Fibroblast of pulmonary artery (primary cell): Measurements from ENCODE around the gene OR2W3.
A peak's percentile ranks its signal among the peaks of the same experiment; 100 is the strongest.

ENCODE experiments used
- DNase-seq: peaks from one replicate; pipeline ENCODE4 v3.0.0-alpha.2; 2010; ENCODE audit warnings: low read depth
- H3K4me3 ChIP-seq: replicated peaks from 2 replicates; pipeline ENCODE4 v1.5.1; 2011; ENCODE audit warnings: low read depth, mild to moderate bottlenecking, control low read depth, low read length, moderate library complexity
- TF ChIP-seq, protein P1 (sequence below): IDR thresholded peaks from 2 replicates; pipeline ENCODE4 v1.5.1; 2011; ENCODE audit warnings: mild to moderate bottlenecking, control low read depth, low read length, inconsistent platforms; ENCODE audit errors: missing control alignments

OR2W3 gene

DNA sequence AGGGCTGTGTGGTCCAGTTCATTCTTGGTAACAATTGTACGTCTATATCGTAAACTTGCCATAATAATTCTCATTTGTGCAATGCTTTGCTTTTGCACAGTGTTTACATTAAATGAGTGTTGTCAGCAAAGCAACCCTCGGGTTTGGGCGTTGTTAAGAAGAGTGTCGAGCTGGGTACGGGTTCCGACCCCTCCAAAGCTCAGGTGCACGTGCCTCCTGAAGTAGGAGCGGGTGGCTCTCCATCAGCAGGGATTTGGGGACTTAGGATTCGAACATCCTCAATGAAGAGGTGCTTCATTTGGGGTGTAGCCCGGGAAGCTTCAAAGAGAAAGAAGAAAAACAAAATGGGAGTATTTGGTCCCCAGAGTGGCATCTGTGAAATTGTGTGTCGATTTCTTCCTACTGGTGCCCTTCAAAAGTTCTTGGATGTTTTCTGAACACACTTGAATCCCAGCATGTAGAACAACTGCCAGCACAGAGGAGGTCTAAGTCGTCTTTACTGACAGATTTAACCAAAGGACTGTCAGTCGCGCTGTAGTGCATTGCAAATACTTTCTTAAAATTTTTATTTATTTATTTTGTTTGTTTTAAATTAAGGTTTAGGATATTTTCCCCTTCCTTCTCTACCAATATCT lies 37.3 kb upstream of the OR2W3 start:
- TF ChIP-seq, protein P1, sequence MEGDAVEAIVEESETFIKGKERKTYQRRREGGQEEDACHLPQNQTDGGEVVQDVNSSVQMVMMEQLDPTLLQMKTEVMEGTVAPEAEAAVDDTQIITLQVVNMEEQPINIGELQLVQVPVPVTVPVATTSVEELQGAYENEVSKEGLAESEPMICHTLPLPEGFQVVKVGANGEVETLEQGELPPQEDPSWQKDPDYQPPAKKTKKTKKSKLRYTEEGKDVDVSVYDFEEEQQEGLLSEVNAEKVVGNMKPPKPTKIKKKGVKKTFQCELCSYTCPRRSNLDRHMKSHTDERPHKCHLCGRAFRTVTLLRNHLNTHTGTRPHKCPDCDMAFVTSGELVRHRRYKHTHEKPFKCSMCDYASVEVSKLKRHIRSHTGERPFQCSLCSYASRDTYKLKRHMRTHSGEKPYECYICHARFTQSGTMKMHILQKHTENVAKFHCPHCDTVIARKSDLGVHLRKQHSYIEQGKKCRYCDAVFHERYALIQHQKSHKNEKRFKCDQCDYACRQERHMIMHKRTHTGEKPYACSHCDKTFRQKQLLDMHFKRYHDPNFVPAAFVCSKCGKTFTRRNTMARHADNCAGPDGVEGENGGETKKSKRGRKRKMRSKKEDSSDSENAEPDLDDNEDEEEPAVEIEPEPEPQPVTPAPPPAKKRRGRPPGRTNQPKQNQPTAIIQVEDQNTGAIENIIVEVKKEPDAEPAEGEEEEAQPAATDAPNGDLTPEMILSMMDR, result no peak
- H3K4me3 ChIP-seq, result peak overlapping the region; percentile 32
- DNase-seq, result no peak

DNA sequence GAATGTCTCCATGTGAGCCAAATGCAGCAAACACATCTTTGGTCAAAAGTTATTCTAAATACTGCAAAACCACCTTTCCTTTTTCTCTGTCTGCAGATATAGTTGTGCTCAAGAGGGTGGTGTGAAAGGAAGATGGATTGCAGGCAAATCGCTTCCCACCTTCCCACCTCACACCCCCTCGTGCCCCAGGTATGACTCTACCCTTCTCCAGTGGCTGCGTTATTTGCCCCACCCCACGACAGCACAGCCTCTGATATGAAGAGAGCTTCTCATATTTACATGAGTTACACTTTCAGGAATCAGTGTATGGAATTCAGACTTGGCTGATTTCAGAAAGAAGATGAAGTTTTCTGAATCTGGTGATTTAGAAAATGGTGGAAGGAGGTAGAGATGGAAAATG lies 32.6 kb upstream of the OR2W3 start:
- DNase-seq, result no peak
- TF ChIP-seq, protein P1, result no peak
- no peak overlapping the region for H3K4me3 ChIP-seq

DNA sequence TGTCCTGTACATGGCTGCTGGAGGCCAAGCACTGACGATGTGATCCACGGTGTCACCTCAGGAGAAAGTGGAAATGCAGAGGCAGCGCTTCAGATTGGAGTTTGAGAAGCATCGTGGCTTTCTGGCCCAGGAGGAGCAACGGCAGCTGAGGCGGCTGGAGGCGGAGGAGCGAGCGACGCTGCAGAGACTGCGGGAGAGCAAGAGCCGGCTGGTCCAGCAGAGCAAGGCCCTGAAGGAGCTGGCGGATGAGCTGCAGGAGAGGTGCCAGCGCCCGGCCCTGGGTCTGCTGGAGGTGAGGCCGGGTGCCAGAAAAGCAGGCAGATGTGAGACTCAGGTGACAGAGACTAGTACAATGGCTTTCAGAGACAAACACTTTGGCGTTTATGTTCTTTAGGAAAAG lies 30.7 kb upstream of the OR2W3 start:
- no peak overlapping the region for H3K4me3 ChIP-seq
- no peak for DNase-seq
- TF ChIP-seq, protein P1, result no peak

DNA sequence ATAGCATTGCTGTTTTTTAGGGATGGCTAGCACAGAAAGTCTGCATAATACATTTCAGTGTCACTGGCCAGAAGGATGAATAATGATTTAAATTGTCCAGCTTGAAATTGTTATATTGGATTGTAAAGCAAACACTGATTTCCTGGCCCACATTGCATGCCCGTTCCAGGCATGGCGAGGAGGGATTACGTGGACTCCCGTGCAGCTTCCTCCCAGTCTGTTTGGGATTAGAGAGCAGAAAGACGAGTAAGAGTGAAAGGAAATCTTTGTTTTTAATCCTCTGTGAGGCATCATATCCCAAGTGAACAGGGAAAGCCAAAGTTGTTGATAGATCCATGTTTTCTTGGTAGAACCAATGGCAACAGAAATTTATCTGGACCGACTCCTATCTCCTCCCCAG lies 30.0 kb upstream of the OR2W3 start:
- no peak for DNase-seq
- TF ChIP-seq, protein P1, result no peak
- no peak overlapping the region for H3K4me3 ChIP-seq

DNA sequence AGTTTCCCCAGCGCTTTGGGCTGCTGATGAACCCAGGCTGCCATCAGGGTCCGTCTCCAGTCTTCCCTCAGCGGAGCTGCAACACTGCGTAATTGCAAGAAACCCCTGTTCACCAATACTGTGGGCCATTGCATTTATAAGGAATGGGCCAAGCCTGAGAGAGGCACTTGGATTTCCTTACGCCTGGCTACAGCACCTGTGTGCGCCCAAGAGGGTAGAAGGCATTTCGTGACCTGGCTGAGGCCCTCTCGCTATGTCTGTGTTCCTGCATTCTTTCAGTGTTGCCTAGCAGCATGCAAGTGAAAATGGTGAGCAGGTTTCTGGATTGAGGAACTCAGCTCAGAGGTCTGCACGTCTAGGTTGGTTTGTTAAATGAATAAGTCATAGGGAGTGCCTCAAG lies 12.0 kb upstream of the OR2W3 start:
- TF ChIP-seq, protein P1, result no peak
- no peak for DNase-seq
- no peak overlapping the region for H3K4me3 ChIP-seq

DNA sequence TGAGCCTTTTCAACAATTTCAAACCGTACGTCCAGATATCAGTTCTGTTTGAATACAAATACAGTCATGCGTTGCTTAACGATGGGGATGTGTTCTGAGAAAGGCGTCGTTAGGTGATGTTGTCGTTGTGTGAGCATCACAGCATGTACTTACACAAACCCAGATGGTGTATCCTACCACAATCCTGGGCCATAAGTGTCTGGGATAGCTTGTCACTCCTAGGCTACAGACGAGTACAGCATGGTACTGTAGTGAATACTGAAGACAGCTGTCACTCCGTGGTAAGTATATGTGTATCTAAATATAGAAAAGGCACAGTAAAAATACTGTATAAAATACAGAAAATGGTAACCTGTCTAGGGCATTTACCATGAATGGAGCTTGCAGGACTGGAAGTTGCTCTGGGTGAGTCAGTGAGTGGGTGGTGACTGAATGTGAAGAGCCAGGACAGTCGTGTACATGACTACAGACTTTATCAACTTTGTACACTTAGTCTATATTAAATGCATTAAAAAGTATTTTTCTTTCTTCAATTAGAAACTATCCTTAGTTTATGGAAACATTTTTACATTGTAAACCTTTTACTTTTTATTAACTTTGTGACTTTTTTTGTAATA lies 10.5 kb upstream of the OR2W3 start:
- DNase-seq, result no peak
- H3K4me3 ChIP-seq, result no peak overlapping the region
- TF ChIP-seq, protein P1, result no peak

DNA sequence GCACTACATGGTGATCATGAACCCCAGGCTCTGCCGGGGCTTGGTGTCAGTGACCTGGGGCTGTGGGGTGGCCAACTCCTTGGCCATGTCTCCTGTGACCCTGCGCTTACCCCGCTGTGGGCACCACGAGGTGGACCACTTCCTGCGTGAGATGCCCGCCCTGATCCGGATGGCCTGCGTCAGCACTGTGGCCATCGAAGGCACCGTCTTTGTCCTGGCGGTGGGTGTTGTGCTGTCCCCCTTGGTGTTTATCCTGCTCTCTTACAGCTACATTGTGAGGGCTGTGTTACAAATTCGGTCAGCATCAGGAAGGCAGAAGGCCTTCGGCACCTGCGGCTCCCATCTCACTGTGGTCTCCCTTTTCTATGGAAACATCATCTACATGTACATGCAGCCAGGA lies 589 bp downstream of the OR2W3 start:
- H3K4me3 ChIP-seq, result no peak overlapping the region
- DNase-seq, result no peak
- TF ChIP-seq, protein P1, result no peak
